GM12873 (cell line): ENCODE results near the gene NKX6-2.

Experiments
- CTCF ChIP-seq: IDR thresholded peaks from 2 replicates; pipeline ENCODE4 v1.5.1; 2012; ENCODE audit warnings: low read depth, mild to moderate bottlenecking, moderate library complexity, low read length, control low read depth; ENCODE audit not compliant: insufficient read depth; ENCODE audit errors: missing control alignments

NKX6-2 gene

GRCh38 chr10:132770061-132771021 lies 15.6 kb downstream of the NKX6-2 start:
- no peak for TF ChIP-seq CTCF

- no peak for TF ChIP-seq CTCF
These were observed 17.4 kb downstream of the NKX6-2 start for GRCh38 chr10:132768346-132769248.

GRCh38 chr10:132766291-132766690 lies 19.7 kb downstream of the NKX6-2 start:
- no peak for TF ChIP-seq CTCF

- TF ChIP-seq CTCF: no peak
These were observed 20.5 kb downstream of the NKX6-2 start for GRCh38 chr10:132765435-132765834.

- no peak for TF ChIP-seq CTCF
These were observed 21.8 kb downstream of the NKX6-2 start for GRCh38 chr10:132764108-132764507.

GRCh38 chr10:132763545-132763944 lies 22.4 kb downstream of the NKX6-2 start:
- no peak for TF ChIP-seq CTCF

GRCh38 chr10:132762267-132762666 lies 23.7 kb downstream of the NKX6-2 start:
- TF ChIP-seq CTCF: no peak
